Body of pancreas (tissue), 4 donors: ENCODE results near the gene ACYP2. TPM values are rescaled to one million over a fixed set of nuclear protein-coding genes. Genes with fewer than 3 reads are reported as not detected.

Experiments used
- ATAC-seq: fragments of 150-250 bp; one replicate; pipeline ENCODE4 v1.9.1; 2016
- DNase-seq, 4 donors: peaks; one replicate each; pipeline ENCODE4 v3.0.0-alpha.2; 2019
- H3K27ac ChIP-seq, 4 donors: fragments of 200-600 bp; sonication (generic); 1 replicate in 3 of 4; 2 replicates in 1 of 4; pipeline versions ENCODE4 v1.5.1 to v1.6.1; 2016 to 2019; ENCODE audit warnings: mild to moderate bottlenecking in 1 of 4, mixed read lengths in 1 of 4, moderate library complexity in 1 of 4
- H3K27me3 ChIP-seq, 2 donors: fragments of 200-600 bp; sonication (generic); one replicate each; pipeline ENCODE4 v1.6.0; 2016; ENCODE audit warnings: mild to moderate bottlenecking in 1 of 2
- H3K36me3 ChIP-seq, 2 donors: fragments of 200-600 bp; sonication (generic); replicated peaks in 1 of 2; 2 replicates each; pipeline ENCODE4 v1.5.1; 2016; ENCODE audit warnings: low read depth in 2 of 2; ENCODE audit not compliant: insufficient read depth in 1 of 2
- H3K4me1 ChIP-seq: fragments of 200-600 bp; sonication (generic); one replicate; pipeline ENCODE4 v1.6.0; 2016
- H3K4me3 ChIP-seq, 2 donors: fragments of 200-600 bp; sonication (generic); 1 replicate in 1 of 2; 2 replicates in 1 of 2; pipeline ENCODE4 v1.5.1; 2016 to 2019
- H3K9me3 ChIP-seq, 3 donors: fragments of 200-600 bp; sonication (generic); 1 replicate in 2 of 3; 2 replicates in 1 of 3; pipeline ENCODE4 v1.5.1; 2016
- CTCF ChIP-seq, 7 experiments: fragments of 450-650 bp in 4 of 7; fragments of 200-600 bp in 3 of 7; sonication (generic) in 3 of 7; IDR thresholded peaks; one replicate each; pipeline ENCODE4 v1.5.1; 2016 to 2019; ENCODE audit warnings: antibody characterized with exemption in 7 of 7
- POLR2A ChIP-seq, 3 donors: fragments of 450-650 bp; IDR thresholded peaks; one replicate each; pipeline ENCODE4 v1.6.1; 2016; ENCODE audit warnings: antibody characterized with exemption in 3 of 3, mild to moderate bottlenecking in 2 of 3
- WGBS, 2 donors: methylation state at CpG; one replicate each; pipeline ENCODE4 v1.1.5; 2017; 5-methylcytosine and 5-hydroxymethylcytosine counted together
- intact Hi-C: fragments of 100-400 bp; cut with DNase I; formaldehyde crosslinking; loops from one replicate; pipeline ENCODE4 v1.15.1; 2023
- total RNA-seq, 2 donors: library from RNA; depleted of rRNA; stranded (reverse); fragments of >200 nt; gene quantifications; one replicate each; pipeline ENCODE4 v1.1.0, GENCODE V29; 2016

The ACYP2 gene
- total RNA-seq, 2 donors from 2014 or later, result 2.6 to 11.2 TPM

DNA sequence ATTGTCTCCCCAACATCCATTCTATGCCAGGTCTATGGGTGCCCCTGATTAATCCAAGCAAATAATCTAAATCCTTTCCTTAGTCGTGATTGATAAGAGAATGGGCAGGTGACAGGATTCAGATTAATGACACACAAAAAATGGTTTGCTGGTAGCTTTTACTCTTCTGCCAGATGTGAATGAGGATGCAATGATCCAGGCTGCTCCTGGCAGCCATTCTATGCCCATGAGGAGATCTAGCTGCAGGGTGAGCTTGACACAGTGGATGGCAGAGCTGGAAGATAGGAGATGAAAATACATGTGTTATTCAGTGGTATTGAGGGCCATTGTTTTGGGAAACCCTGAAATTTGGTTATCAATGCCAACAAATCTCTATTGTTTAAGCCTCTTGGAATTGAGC, 69.7 kb downstream of the ACYP2 start:
- no peak for DNase-seq
- no peak for ATAC-seq
- Histone ChIP-seq H3K36me3 (no peaks in the 10 kb centered on the region), H3K9me3 (no peaks in the 10 kb centered on the region), H3K4me3 (no peak overlapping the region), H3K27ac (no peak overlapping the region), H3K27me3 (no peaks in the 10 kb centered on the region), H3K4me1 (no peaks in the 10 kb centered on the region)
- WGBS, 2 donors, result 58 to 73% methylated on average over 1 of the region's 1 CpG
- TF ChIP-seq CTCF (IDR thresholded peaks at IDR 0.05) (no peak), POLR2A (IDR thresholded peaks at IDR 0.05) (no peak)
- intact Hi-C loops, result no loop called here

- 85 to 97% methylated on average over 5 of the region's 5 CpGs for WGBS, 2 donors
- DNase-seq, result no peak
- Histone ChIP-seq H3K9me3 (no peaks in the 10 kb centered on the region), H3K27me3 (no peaks in the 10 kb centered on the region), H3K4me1 (no peaks in the 10 kb centered on the region), H3K27ac (no peak overlapping the region), H3K4me3 (no peak overlapping the region), H3K36me3 (no peaks in the 10 kb centered on the region)
- intact Hi-C loops, result no loop called here
- TF ChIP-seq CTCF (IDR thresholded peaks at IDR 0.05) (no peak), POLR2A (IDR thresholded peaks at IDR 0.05) (no peak)
- ATAC-seq, result no peak
Measured at GRCh38 chr2:54187331-54187730, 71.9 kb downstream of the ACYP2 start.

- DNase-seq (no peak), ATAC-seq (no peak)
- TF ChIP-seq POLR2A (IDR thresholded peaks at IDR 0.05) (no peak), CTCF (IDR thresholded peaks at IDR 0.05) (no peak)
- no peak overlapping the region for H3K27ac ChIP-seq
- H3K9me3 ChIP-seq, result no peaks in the 10 kb centered on the region
- no peak overlapping the region for H3K4me3 ChIP-seq
- H3K36me3 ChIP-seq, result no peaks in the 10 kb centered on the region
- intact Hi-C loops, result no loop called here
- no peaks in the 10 kb centered on the region for H3K4me1 ChIP-seq
- 76 to 84% methylated on average over 2 of the region's 2 CpGs for WGBS, 2 donors
- H3K27me3 ChIP-seq, result no peaks in the 10 kb centered on the region
Measured at GRCh38 chr2:54189539-54189938, 74.1 kb downstream of the ACYP2 start.

DNA sequence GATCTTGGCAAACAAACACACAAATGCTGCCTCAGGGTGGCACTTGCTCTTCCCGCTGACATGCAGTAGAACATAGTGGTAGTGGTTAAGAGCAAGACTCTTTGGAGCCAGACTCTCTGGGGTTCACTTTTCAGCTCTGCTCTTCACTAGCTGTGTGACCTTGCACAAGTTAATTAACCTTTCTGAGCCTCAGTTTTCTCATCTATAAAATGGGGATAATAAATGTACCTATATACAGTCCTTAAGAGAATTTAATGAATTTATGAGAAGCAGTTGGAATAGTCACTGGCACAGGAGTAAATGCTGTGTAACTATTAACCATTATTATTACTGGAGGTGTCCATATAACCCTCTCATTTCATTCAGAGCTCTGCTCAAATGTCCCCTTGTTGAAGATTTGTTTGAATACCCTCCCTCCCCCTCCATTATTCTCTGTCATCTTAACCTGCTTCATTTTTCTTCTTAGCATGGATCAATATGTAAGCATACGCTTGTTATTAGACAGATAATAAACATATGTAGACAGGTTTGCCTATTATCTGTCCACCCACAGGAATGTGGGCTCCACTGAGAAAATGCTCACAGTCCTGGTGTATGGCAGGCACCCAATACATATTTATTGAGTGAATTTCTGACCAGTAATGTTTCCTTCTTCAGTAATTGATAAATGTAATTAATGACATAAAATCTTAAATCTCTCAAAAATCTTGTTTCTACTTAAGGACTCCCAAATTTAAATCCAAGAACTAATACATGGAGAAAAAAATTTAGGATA, 76.1 kb downstream of the ACYP2 start:
- Histone ChIP-seq H3K4me3 (no peak overlapping the region), H3K27ac (no peak overlapping the region), H3K36me3 (no peaks in the 10 kb centered on the region), H3K4me1 (no peaks in the 10 kb centered on the region), H3K27me3 (no peaks in the 10 kb centered on the region), H3K9me3 (no peaks in the 10 kb centered on the region)
- no peak for ATAC-seq
- WGBS, 2 donors, result 83 to 84% methylated on average over 2 of the region's 2 CpGs
- TF ChIP-seq POLR2A (IDR thresholded peaks at IDR 0.05), result no peak
- TF ChIP-seq CTCF (IDR thresholded peaks at IDR 0.05), result no peak
- intact Hi-C loops, result no loop called here
- DNase-seq, result no peak
